Measurements from ENCODE around the gene SESN1.

- TF ChIP-seq CTCF (IDR thresholded peaks at IDR 0.05) (no peak), EZH2phosphoT487 (IDR thresholded peaks at IDR 0.05) (no peak)
These were observed 30.9 kb upstream of the SESN1 start for GRCh38 chr6:109125504-109125903.

All from neural progenitor cell (in vitro differentiated cells).